Gastrocnemius medialis (tissue), 4 donors: Measurements from ENCODE around the gene CELF4. TPM values are rescaled to one million over a fixed set of nuclear protein-coding genes. Genes with fewer than 3 reads are reported as not detected.

Source experiments
- ATAC-seq, 2 donors: fragments of 150-250 bp; one replicate each; pipeline ENCODE4 v1.9.1; 2016
- DNase-seq, 2 donors: peaks; one replicate each; pipeline ENCODE4 v3.0.0-alpha.2; 2019
- H3K27ac ChIP-seq, 4 donors: fragments of 200-600 bp; sonication (generic); 1 replicate in 1 of 4; 2 replicates in 3 of 4; pipeline ENCODE4 v1.5.1; 2016 to 2018; ENCODE audit warnings: mild to moderate bottlenecking in 2 of 4, moderate library complexity in 1 of 4
- H3K27me3 ChIP-seq, 3 donors: fragments of 200-600 bp; sonication (generic) in 2 of 3; 1 replicate in 1 of 3; 2 replicates in 2 of 3; pipeline versions ENCODE4 v1.5.1 to v1.6.0; 2016 to 2019; ENCODE audit warnings: mild to moderate bottlenecking in 1 of 3, moderate library complexity in 1 of 3
- H3K36me3 ChIP-seq, 2 donors: fragments of 200-600 bp; sonication (generic) in 1 of 2; one replicate each; pipeline ENCODE4 v1.5.1; 2017 to 2018
- H3K4me1 ChIP-seq, 2 donors: fragments of 200-600 bp; sonication (generic) in 1 of 2; one replicate each; pipeline ENCODE4 v1.5.1; 2016 to 2017; ENCODE audit warnings: mild to moderate bottlenecking in 2 of 2
- H3K4me3 ChIP-seq, 4 donors: fragments of 200-600 bp; sonication (generic) in 3 of 4; 1 replicate in 1 of 4; 2 replicates in 3 of 4; pipeline ENCODE4 v1.5.1; 2016 to 2019; ENCODE audit warnings: mild to moderate bottlenecking in 2 of 4
- H3K9me3 ChIP-seq, 3 donors: fragments of 200-600 bp; sonication (generic) in 2 of 3; 1 replicate in 1 of 3; 2 replicates in 2 of 3; pipeline ENCODE4 v1.5.1; 2016 to 2019
- POLR2A ChIP-seq, 2 donors: fragments of 450-650 bp; IDR thresholded peaks; one replicate each; pipeline ENCODE4 v1.6.1; 2017; ENCODE audit warnings: antibody characterized with exemption in 2 of 2, mild to moderate bottlenecking in 2 of 2, moderate library complexity in 2 of 2
- in situ Hi-C, 4 donors: fragments of 200-750 bp; cut with MboI; loops; one replicate each; pipeline versions ENCODE4 v1.15.0 to v1.8.0; 2017; ENCODE audit warnings: low sequenced_read_pairs in 4 of 4
- intact Hi-C: fragments of 100-400 bp; cut with DNase I; formaldehyde crosslinking; loops from one replicate; pipeline ENCODE4 v1.15.1; 2023; ENCODE audit warnings: low total_unique reads
- total RNA-seq, 4 donors: library from RNA; depleted of rRNA; stranded (reverse); fragments of >200 nt; gene quantifications; one replicate each; pipeline versions ENCODE4 v1.1.0 to v1.2.3, GENCODE V29; 2016
- TF ChIP-seq, protein P1 (sequence below), 5 experiments: fragments of 450-650 bp in 3 of 5; fragments of 200-600 bp in 2 of 5; sonication (generic) in 2 of 5; IDR thresholded peaks in 4 of 5; conservative IDR thresholded peaks in 1 of 5; 1 replicate in 4 of 5; 2 replicates in 1 of 5; pipeline ENCODE4 v1.5.1; 2016 to 2019; ENCODE audit warnings: antibody characterized with exemption in 5 of 5, mild to moderate bottlenecking in 3 of 5, moderate library complexity in 3 of 5

Gene CELF4
- total RNA-seq, 4 donors from 2014 or later, result not detected

GRCh38 chr18:37261246-37261840 is 304.3 kb downstream of the CELF4 start:
- no peak for DNase-seq
- peaks cover 6 to 20% (median 12%) of the 10 kb centered on the region in 3 donors for H3K27me3 ChIP-seq
- in situ Hi-C loops, result no loop called here

GRCh38 chr18:37260367-37261093 is 305.1 kb downstream of the CELF4 start:
- ATAC-seq (no peak), DNase-seq (no peak)
- intact Hi-C loops (no loop called here), in situ Hi-C loops (no loop called here)
- Histone ChIP-seq H3K4me1 (no peaks in the 10 kb centered on the region), H3K4me3 (no peak overlapping the region), H3K9me3 (no peaks in the 10 kb centered on the region), H3K27ac (no peak overlapping the region), H3K27me3 (peaks cover 13 to 27% (median 16%) of the 10 kb centered on the region in 3 donors), H3K36me3 (no peaks in the 10 kb centered on the region)
- TF ChIP-seq, protein P1, sequence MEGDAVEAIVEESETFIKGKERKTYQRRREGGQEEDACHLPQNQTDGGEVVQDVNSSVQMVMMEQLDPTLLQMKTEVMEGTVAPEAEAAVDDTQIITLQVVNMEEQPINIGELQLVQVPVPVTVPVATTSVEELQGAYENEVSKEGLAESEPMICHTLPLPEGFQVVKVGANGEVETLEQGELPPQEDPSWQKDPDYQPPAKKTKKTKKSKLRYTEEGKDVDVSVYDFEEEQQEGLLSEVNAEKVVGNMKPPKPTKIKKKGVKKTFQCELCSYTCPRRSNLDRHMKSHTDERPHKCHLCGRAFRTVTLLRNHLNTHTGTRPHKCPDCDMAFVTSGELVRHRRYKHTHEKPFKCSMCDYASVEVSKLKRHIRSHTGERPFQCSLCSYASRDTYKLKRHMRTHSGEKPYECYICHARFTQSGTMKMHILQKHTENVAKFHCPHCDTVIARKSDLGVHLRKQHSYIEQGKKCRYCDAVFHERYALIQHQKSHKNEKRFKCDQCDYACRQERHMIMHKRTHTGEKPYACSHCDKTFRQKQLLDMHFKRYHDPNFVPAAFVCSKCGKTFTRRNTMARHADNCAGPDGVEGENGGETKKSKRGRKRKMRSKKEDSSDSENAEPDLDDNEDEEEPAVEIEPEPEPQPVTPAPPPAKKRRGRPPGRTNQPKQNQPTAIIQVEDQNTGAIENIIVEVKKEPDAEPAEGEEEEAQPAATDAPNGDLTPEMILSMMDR (IDR thresholded peaks at IDR 0.05 in 4 of 5, conservative IDR thresholded peaks at IDR 0.05 in 1 of 5), result no peak
- no peak for TF ChIP-seq POLR2A (IDR thresholded peaks at IDR 0.05)

More at GRCh38 chr18:37261246-37261840, 304.3 kb downstream of the CELF4 start:
- H3K27ac ChIP-seq, result no peak overlapping the region
- TF ChIP-seq POLR2A (IDR thresholded peaks at IDR 0.05), result no peak
- TF ChIP-seq, protein P1 (IDR thresholded peaks at IDR 0.05 in 4 of 5, conservative IDR thresholded peaks at IDR 0.05 in 1 of 5), result no peak
- no peaks in the 10 kb centered on the region for H3K36me3 ChIP-seq
- intact Hi-C loops, result no loop called here
- H3K4me1 ChIP-seq, result no peaks in the 10 kb centered on the region
- H3K9me3 ChIP-seq, result no peaks in the 10 kb centered on the region
- no peak for ATAC-seq
- H3K4me3 ChIP-seq, result no peak overlapping the region

- DNase-seq (no peak), ATAC-seq (no peak)
- Histone ChIP-seq H3K9me3 (no peaks in the 10 kb centered on the region), H3K27ac (no peak overlapping the region), H3K4me3 (no peak overlapping the region), H3K27me3 (peaks cover 18 to 33% (median 24%) of the 10 kb centered on the region in 3 donors), H3K36me3 (no peaks in the 10 kb centered on the region), H3K4me1 (no peaks in the 10 kb centered on the region)
- intact Hi-C loops (no loop called here), in situ Hi-C loops (no loop called here)
- TF ChIP-seq POLR2A (IDR thresholded peaks at IDR 0.05), result no peak
- TF ChIP-seq, protein P1 (IDR thresholded peaks at IDR 0.05 in 4 of 5, conservative IDR thresholded peaks at IDR 0.05 in 1 of 5), result no peak
Measured at GRCh38 chr18:37259711-37260110, 305.9 kb downstream of the CELF4 start.

DNA sequence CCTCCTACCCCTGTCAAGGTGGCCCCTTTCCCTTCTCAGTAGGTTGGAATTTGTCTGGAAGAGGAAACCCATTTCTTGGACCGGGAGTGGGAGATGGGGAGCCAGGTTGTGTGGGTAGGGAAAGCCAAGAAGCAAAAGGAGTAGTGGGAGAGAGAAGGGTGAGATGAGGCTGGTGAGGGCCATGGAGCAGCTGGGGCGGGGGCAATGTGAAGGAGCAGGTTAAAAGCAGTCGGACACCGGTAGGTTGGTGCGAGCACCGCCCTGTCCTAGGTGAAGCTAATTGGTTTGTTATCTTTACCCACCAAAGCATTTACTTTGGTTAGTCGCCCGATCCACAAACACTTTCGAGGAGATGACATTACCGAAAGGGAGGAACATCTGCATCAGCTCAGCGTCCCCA is 306.8 kb downstream of the CELF4 start:
- intact Hi-C loops, result no loop called here
- Histone ChIP-seq H3K27ac (no peak overlapping the region), H3K27me3 (peaks cover 20 to 39% (median 29%) of the 10 kb centered on the region in 3 donors), H3K4me3 (no peak overlapping the region), H3K9me3 (no peaks in the 10 kb centered on the region), H3K4me1 (no peaks in the 10 kb centered on the region), H3K36me3 (no peaks in the 10 kb centered on the region)
- in situ Hi-C loops, result no loop called here
- DNase-seq, result no peak
- ATAC-seq, result no peak
- TF ChIP-seq, protein P1 (IDR thresholded peaks at IDR 0.05 in 4 of 5, conservative IDR thresholded peaks at IDR 0.05 in 1 of 5), result no peak
- TF ChIP-seq POLR2A (IDR thresholded peaks at IDR 0.05), result no peak
